Mammary epithelial cell (primary cell): ENCODE results near the gene INSC.

Source experiments
- EZH2 ChIP-seq: IDR thresholded peaks from 2 replicates; pipeline ENCODE4 v1.6.1; 2012; ENCODE audit warnings: low read length, inconsistent platforms, borderline replicate concordance
- TF ChIP-seq, protein P1 (sequence below), 2 donors: IDR thresholded peaks in 1 of 2; conservative IDR thresholded peaks in 1 of 2; 2 replicates each; pipeline ENCODE4 v1.5.1; 2011 to 2012; ENCODE audit warnings: inconsistent platforms in 2 of 2, low read length in 2 of 2, mild to moderate bottlenecking in 2 of 2, control low read depth in 1 of 2, low read depth in 1 of 2; ENCODE audit not compliant: insufficient read depth in 1 of 2; ENCODE audit errors: extremely low read depth in 1 of 2

DNA sequence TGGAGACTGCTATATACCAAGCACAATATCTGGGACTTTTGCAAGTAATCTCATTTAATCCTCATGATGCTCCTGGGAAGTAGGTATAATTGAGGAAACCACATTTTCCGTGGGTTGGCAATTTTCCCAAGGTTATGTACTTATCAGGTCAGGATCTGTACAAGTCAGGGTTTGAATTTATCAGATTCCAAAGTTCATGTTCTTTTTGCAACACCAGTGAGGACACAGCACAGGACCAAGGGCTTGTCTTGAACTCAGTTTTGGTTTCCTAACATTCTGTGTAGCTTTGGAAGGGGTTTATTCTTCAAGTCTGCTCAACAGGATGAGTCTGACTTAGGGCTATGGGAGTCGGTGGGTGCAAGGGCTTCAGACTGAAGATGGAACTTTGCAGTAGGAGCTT lies 30.4 kb downstream of the INSC start:
- TF ChIP-seq, protein P1, sequence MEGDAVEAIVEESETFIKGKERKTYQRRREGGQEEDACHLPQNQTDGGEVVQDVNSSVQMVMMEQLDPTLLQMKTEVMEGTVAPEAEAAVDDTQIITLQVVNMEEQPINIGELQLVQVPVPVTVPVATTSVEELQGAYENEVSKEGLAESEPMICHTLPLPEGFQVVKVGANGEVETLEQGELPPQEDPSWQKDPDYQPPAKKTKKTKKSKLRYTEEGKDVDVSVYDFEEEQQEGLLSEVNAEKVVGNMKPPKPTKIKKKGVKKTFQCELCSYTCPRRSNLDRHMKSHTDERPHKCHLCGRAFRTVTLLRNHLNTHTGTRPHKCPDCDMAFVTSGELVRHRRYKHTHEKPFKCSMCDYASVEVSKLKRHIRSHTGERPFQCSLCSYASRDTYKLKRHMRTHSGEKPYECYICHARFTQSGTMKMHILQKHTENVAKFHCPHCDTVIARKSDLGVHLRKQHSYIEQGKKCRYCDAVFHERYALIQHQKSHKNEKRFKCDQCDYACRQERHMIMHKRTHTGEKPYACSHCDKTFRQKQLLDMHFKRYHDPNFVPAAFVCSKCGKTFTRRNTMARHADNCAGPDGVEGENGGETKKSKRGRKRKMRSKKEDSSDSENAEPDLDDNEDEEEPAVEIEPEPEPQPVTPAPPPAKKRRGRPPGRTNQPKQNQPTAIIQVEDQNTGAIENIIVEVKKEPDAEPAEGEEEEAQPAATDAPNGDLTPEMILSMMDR (conservative IDR thresholded peaks at IDR 0.05 in 1 of 2, IDR thresholded peaks at IDR 0.05 in 1 of 2; ENCODE audit: extremely low read depth in 1 of 2, insufficient read depth in 1 of 2, low read depth in 1 of 2, low read length in 2 of 2), result no peak
- TF ChIP-seq EZH2, result no peak
